ENCODE results near the gene ADAMTSL3. TPM values are rescaled to one million over a fixed set of nuclear protein-coding genes. Genes with fewer than 3 reads are reported as not detected.
A peak's percentile ranks its signal among the peaks of the same experiment; 100 is the strongest.
"Not testable (repeated sequence)": the region's sequence is repeated elsewhere in the genome, so short reads cannot be mapped to it uniquely, and the experiment has no call there.

Gene ADAMTSL3
- total and polyA plus RNA-seq, 3 experiments from 2014 or later = not detected

DNA sequence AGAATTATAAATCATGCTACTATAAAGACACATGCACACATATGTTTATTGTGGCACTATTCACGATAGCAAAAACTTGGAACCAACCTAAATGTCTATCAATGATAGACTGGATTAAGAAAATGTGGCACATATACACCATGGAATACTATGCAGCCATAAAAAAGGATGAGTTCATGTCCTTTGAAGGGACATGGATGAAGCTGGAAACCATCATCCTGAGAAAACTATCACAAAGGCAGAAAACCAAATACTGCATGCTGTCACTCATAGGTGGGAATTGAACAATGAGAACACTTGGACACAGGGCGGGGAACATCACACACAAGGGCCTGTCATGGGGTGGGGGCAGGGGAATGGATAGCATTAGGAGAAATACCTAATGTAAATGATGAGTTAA lies 424.1 kb downstream of the ADAMTSL3 start:
- H3K36me3 ChIP-seq (ENCODE audit: insufficient read depth, low read length); H3K4me3 Mint-ChIP-seq; H3K4me1 ChIP-seq (ENCODE audit: insufficient read depth, low read length); H3K27ac ChIP-seq (ENCODE audit: low read depth, low read length); H3K27me3 ChIP-seq (ENCODE audit: insufficient read depth, low read length, poor library complexity, severe bottlenecking); POLR2A ChIA-PET; CTCF ChIA-PET; H3K4me3 ChIP-seq (ENCODE audit: low read length); H3K36me3 Mint-ChIP-seq; H3K9me3 ChIP-seq (ENCODE audit: low read length); H3K9me3 Mint-ChIP-seq; H3K27ac Mint-ChIP-seq; DNase-seq: not testable (repeated sequence)
- Mint-ChIP-seq H3K27me3 (peaks cover 63 to 81% of the 10 kb centered on the region in 2 donors), H3K4me1 (peaks cover 13 to 16% (median 15%) of the 10 kb centered on the region in 3 donors)

DNA sequence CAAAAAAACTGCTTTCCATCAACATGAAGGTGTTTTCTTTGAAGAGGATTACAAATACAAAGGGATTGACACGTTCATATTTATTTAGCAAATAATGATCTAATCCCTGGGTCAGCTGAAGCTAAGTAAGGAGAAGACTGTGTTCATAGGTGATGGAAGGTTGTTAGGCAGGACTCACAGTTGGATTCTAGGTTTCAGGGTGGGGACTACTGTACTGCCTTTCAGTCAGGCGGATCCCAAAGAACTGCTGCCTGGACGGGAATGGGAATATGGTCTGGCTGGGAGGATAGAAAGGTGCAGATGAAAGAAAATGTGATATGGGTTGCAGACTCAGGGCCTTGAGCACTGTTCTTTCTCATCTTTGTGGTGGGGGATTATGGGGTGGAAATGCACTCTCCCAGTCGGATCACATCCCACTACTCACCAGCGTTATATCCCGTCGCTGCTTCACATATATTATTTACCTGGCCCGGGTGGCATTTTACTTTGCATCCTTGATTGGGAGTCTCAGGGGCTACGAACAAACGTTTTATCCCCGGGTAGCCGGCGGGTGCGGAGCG lies 425.5 kb downstream of the ADAMTSL3 start:
- H3K27ac Mint-ChIP-seq; H3K27me3 ChIP-seq (ENCODE audit: insufficient read depth, low read length, poor library complexity, severe bottlenecking); H3K27ac ChIP-seq (ENCODE audit: low read depth, low read length); H3K36me3 ChIP-seq (ENCODE audit: insufficient read depth, low read length); CTCF ChIA-PET; H3K9me3 Mint-ChIP-seq; H3K36me3 Mint-ChIP-seq; POLR2A ChIA-PET; H3K4me1 ChIP-seq (ENCODE audit: insufficient read depth, low read length); DNase-seq; H3K4me3 ChIP-seq (ENCODE audit: low read length); H3K9me3 ChIP-seq (ENCODE audit: low read length): not testable (repeated sequence)
- Mint-ChIP-seq H3K4me3 (peak overlapping the region in 6 of 7 donors; percentile 42 to 89 (median 74)), H3K4me1 (peaks cover 13 to 16% (median 15%) of the 10 kb centered on the region in 3 donors), H3K27me3 (peaks cover 61 to 78% of the 10 kb centered on the region in 2 donors)

- H3K4me3 Mint-ChIP-seq = peak overlapping the region in 6 of 7 donors; percentile 59 to 89 (median 76)
- peaks cover 13 to 16% (median 15%) of the 10 kb centered on the region in 3 donors for H3K4me1 Mint-ChIP-seq
- Histone ChIP-seq H3K36me3 (ENCODE audit: insufficient read depth, low read length) (no peaks in the 10 kb centered on the region), H3K4me3 (ENCODE audit: low read length) (no peak overlapping the region), H3K27me3 (ENCODE audit: insufficient read depth, low read length, poor library complexity, severe bottlenecking) (peaks cover 4% of the 10 kb centered on the region), H3K9me3 (ENCODE audit: low read length) (no peaks in the 10 kb centered on the region), H3K27ac (ENCODE audit: low read depth, low read length) (no peak overlapping the region), H3K4me1 (ENCODE audit: insufficient read depth, low read length) (no peaks in the 10 kb centered on the region)
- H3K27ac Mint-ChIP-seq = peak overlapping the region in 2 of 8 donors; percentile 11 to 17
- ChIA-PET POLR2A (no interaction called here), CTCF (no interaction called here)
- H3K36me3 Mint-ChIP-seq = peaks cover 0 to 3% (median 2%) of the 10 kb centered on the region in 3 donors
- H3K9me3 Mint-ChIP-seq = peaks cover 0 to 10% (median 3%) of the 10 kb centered on the region in 5 donors
- peak in 2 of 5 donors; percentile 7 to 46 for DNase-seq
- H3K27me3 Mint-ChIP-seq = peaks cover 57 to 73% of the 10 kb centered on the region in 2 donors
Measured at GRCh38 chr15:84079885-84080777, 426.2 kb downstream of the ADAMTSL3 start.

DNA sequence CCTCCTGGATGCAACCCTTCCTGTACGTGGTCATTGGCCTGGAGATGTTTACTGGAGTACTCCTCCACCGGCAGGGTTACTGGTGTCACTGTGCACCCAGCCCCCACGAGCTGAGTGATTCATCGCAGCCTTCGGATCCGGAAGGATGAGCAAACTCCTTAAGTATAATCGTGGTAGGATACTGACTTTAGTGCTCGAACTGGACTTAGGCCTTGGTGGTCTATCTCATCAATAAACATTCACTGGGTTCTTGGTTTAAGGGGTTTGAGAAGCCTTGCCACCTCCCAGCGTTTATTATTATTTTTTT lies 426.8 kb downstream of the ADAMTSL3 start:
- DNase-seq = not testable (repeated sequence)

GRCh38 chr15:84081391-84082168 lies 427.7 kb downstream of the ADAMTSL3 start:
- CTCF ChIA-PET = no interaction called here
- H3K4me1 Mint-ChIP-seq = peaks cover 13 to 16% (median 15%) of the 10 kb centered on the region in 3 donors
- peaks cover 0 to 2% (median 2%) of the 10 kb centered on the region in 3 donors for H3K36me3 Mint-ChIP-seq
- POLR2A ChIA-PET = no interaction called here
- peaks cover 49 to 64% of the 10 kb centered on the region in 2 donors for H3K27me3 Mint-ChIP-seq
- Histone ChIP-seq H3K27me3 (ENCODE audit: insufficient read depth, low read length, poor library complexity, severe bottlenecking) (peaks cover 4% of the 10 kb centered on the region), H3K4me3 (ENCODE audit: low read length) (no peak overlapping the region), H3K9me3 (ENCODE audit: low read length) (no peaks in the 10 kb centered on the region), H3K4me1 (ENCODE audit: insufficient read depth, low read length) (no peaks in the 10 kb centered on the region), H3K36me3 (ENCODE audit: insufficient read depth, low read length) (no peaks in the 10 kb centered on the region), H3K27ac (ENCODE audit: low read depth, low read length) (no peak overlapping the region)
- H3K27ac Mint-ChIP-seq = no peak overlapping the region
- no peak for DNase-seq
- H3K4me3 Mint-ChIP-seq = no peak overlapping the region
- H3K9me3 Mint-ChIP-seq = peaks cover 0 to 9% (median 2%) of the 10 kb centered on the region in 5 donors

More for the DNA sequence above, 426.8 kb downstream of the ADAMTSL3 start:
- H3K27ac Mint-ChIP-seq; POLR2A ChIA-PET; H3K9me3 Mint-ChIP-seq; H3K36me3 Mint-ChIP-seq; H3K4me3 ChIP-seq (ENCODE audit: low read length); H3K27ac ChIP-seq (ENCODE audit: low read depth, low read length); H3K27me3 ChIP-seq (ENCODE audit: insufficient read depth, low read length, poor library complexity, severe bottlenecking); H3K36me3 ChIP-seq (ENCODE audit: insufficient read depth, low read length); H3K4me1 ChIP-seq (ENCODE audit: insufficient read depth, low read length); H3K9me3 ChIP-seq (ENCODE audit: low read length); CTCF ChIA-PET: not testable (repeated sequence)
- peaks cover 54 to 71% of the 10 kb centered on the region in 2 donors for H3K27me3 Mint-ChIP-seq
- peak overlapping the region in 6 of 7 donors; percentile 56 to 89 (median 74) for H3K4me3 Mint-ChIP-seq
- peaks cover 13 to 16% (median 15%) of the 10 kb centered on the region in 3 donors for H3K4me1 Mint-ChIP-seq

GRCh38 chr15:84082739-84083138 lies 428.8 kb downstream of the ADAMTSL3 start:
- H3K27ac Mint-ChIP-seq = no peak overlapping the region
- no peak overlapping the region for H3K27ac ChIP-seq (ENCODE audit: low read depth, low read length)
- no peak overlapping the region for H3K4me3 ChIP-seq (ENCODE audit: low read length)
- no peak overlapping the region for H3K4me3 Mint-ChIP-seq
- H3K9me3 ChIP-seq (ENCODE audit: low read length) = no peaks in the 10 kb centered on the region
- H3K4me1 Mint-ChIP-seq = peaks cover 13 to 16% (median 15%) of the 10 kb centered on the region in 3 donors
- H3K9me3 Mint-ChIP-seq = peaks cover 0 to under 1% (median 0%) of the 10 kb centered on the region in 5 donors
- peaks cover 43 to 54% of the 10 kb centered on the region in 2 donors for H3K27me3 Mint-ChIP-seq
- no peaks in the 10 kb centered on the region for H3K4me1 ChIP-seq (ENCODE audit: insufficient read depth, low read length)
- no peaks in the 10 kb centered on the region for H3K36me3 Mint-ChIP-seq
- peaks cover 4% of the 10 kb centered on the region for H3K27me3 ChIP-seq (ENCODE audit: insufficient read depth, low read length, poor library complexity, severe bottlenecking)
- ChIA-PET POLR2A (no interaction called here), CTCF (no interaction called here)
- H3K36me3 ChIP-seq (ENCODE audit: insufficient read depth, low read length) = no peaks in the 10 kb centered on the region
- DNase-seq = no peak

- H3K27me3 Mint-ChIP-seq = peaks cover 18 to 28% of the 10 kb centered on the region in 2 donors
- H3K27me3 ChIP-seq (ENCODE audit: insufficient read depth, low read length, poor library complexity, severe bottlenecking); DNase-seq; H3K36me3 ChIP-seq (ENCODE audit: insufficient read depth, low read length); H3K4me1 ChIP-seq (ENCODE audit: insufficient read depth, low read length); H3K36me3 Mint-ChIP-seq; H3K9me3 ChIP-seq (ENCODE audit: low read length); POLR2A ChIA-PET; H3K4me1 Mint-ChIP-seq; H3K4me3 Mint-ChIP-seq; H3K9me3 Mint-ChIP-seq; H3K27ac Mint-ChIP-seq; H3K27ac ChIP-seq (ENCODE audit: low read depth, low read length); CTCF ChIA-PET; H3K4me3 ChIP-seq (ENCODE audit: low read length): not testable (repeated sequence)
Measured at GRCh38 chr15:84086071-84086470, 432.1 kb downstream of the ADAMTSL3 start.
